ENCODE data around the gene SCT. TPM values are rescaled to one million over a fixed set of nuclear protein-coding genes. Genes with fewer than 3 reads are reported as not detected.

Gene SCT
- total RNA-seq, 1 donor from 2014 or later = not detected

- no peak for TF ChIP-seq CTCF (IDR thresholded peaks at IDR 0.05)
- Histone ChIP-seq H3K4me3 (no peak overlapping the region), H3K27ac (no peak overlapping the region), H3K4me1 (peaks cover 11 to 14% of the 10 kb centered on the region in 2 donors), H3K9me3 (no peaks in the 10 kb centered on the region), H3K36me3 (peaks cover 2 to 11% of the 10 kb centered on the region in 2 donors), H3K27me3 (no peaks in the 10 kb centered on the region)
- intact Hi-C loops (cut with DNase I) = loop anchor here (5.0 kb wide), 1 partner anchor 109 kb away; no protein-coding TSS in a partner anchor
- DNase-seq (ENCODE audit: low spot score in 2 of 2) = no peak
Observed at GRCh38 chr11:617912-618682, 8.9 kb downstream of the SCT start.

- no peak for TF ChIP-seq CTCF (IDR thresholded peaks at IDR 0.05)
- Histone ChIP-seq H3K27ac (no peak overlapping the region), H3K4me3 (no peak overlapping the region), H3K27me3 (no peaks in the 10 kb centered on the region), H3K36me3 (peaks cover 10 to 19% of the 10 kb centered on the region in 2 donors), H3K4me1 (peaks cover 11 to 14% of the 10 kb centered on the region in 2 donors), H3K9me3 (no peaks in the 10 kb centered on the region)
- intact Hi-C loops (cut with DNase I) = loop anchor here (5.0 kb wide), 1 partner anchor 110 kb away; no protein-coding TSS in a partner anchor
- DNase-seq (ENCODE audit: low spot score in 2 of 2) = no peak
Observed at GRCh38 chr11:617199-617911, 9.6 kb downstream of the SCT start.

GRCh38 chr11:616320-617198, 10.4 kb downstream of the SCT start:
- no peak for TF ChIP-seq CTCF (IDR thresholded peaks at IDR 0.05)
- intact Hi-C loops (cut with DNase I) = loop anchor here (5.0 kb wide), 1 partner anchor 111 kb away; no protein-coding TSS in a partner anchor
- H3K27ac ChIP-seq = peak overlapping the region; percentile 90 to 94
- H3K4me3 ChIP-seq = peak overlapping the region; percentile 69 to 81
- H3K4me1 ChIP-seq = peaks cover 11 to 14% of the 10 kb centered on the region in 2 donors
- H3K9me3 ChIP-seq = no peaks in the 10 kb centered on the region
- DNase-seq (ENCODE audit: low spot score in 2 of 2) = no peak
- no peaks in the 10 kb centered on the region for H3K27me3 ChIP-seq
- H3K36me3 ChIP-seq = peaks cover 17 to 25% of the 10 kb centered on the region in 2 donors

GRCh38 chr11:615504-616319, 11.3 kb downstream of the SCT start, which contains the start of gene IRF7:
TSS of gene IRF7 (minus strand) at chr11:615950. CDS start at chr11:615364, 586 bp downstream.
- H3K4me3 ChIP-seq = peak within 1 kb of the TSS; percentile 69 to 81
- no peaks in the 10 kb centered on the region for H3K9me3 ChIP-seq
- intact Hi-C loops (cut with DNase I) = loop anchor here (2.0 to 5.0 kb wide), 2 partner anchors 39 to 112 kb away; partner anchors contain the start of gene PHRF1
- peak; percentile 85 to 98 for DNase-seq (ENCODE audit: low spot score in 2 of 2)
- no peaks in the 10 kb centered on the region for H3K27me3 ChIP-seq
- peaks cover 11 to 14% of the 10 kb centered on the region in 2 donors for H3K4me1 ChIP-seq
- H3K27ac ChIP-seq = peak within 1 kb of the TSS; percentile 90 to 94
- TF ChIP-seq CTCF (IDR thresholded peaks at IDR 0.05) = no peak
- H3K36me3 ChIP-seq = peaks cover 25 to 33% of the 10 kb centered on the region in 2 donors

All from ascending aorta (tissue), 2 donors.